H1 (cell line): ENCODE results near the gene DRC1. TPM values are rescaled to one million over a fixed set of nuclear protein-coding genes. Genes with fewer than 3 reads are reported as not detected.

Experiments used
- CTCF ChIA-PET: fragments of 300-600 bp; sonication (Branson Sonifier 250); formaldehyde crosslinking; loops from one replicate; lab custom pipeline; 2021; ENCODE audit not compliant: partially characterized antibody; lab: Charles Lee
- POLR2A ChIA-PET: fragments of 300-600 bp; sonication (Branson Sonifier 250); formaldehyde crosslinking; loops from one replicate; lab custom pipeline; 2021; ENCODE audit warnings: inconsistent platforms; ENCODE audit not compliant: partially characterized antibody; lab: Charles Lee
- DNase-seq, 2 experiments: peaks; one replicate each; pipeline versions ENCODE4 v3.0.0 to v3.0.0-alpha.2; 2010 to 2022; ENCODE audit warnings: low spot score in 2 of 2, low read depth in 1 of 2, mixed read lengths in 1 of 2
- FAIRE-seq: peaks from 2 replicates; lab custom pipeline; 2011; peaks lifted over from hg19 to GRCh38; lab: Jason Lieb, UNC
- H2AFZ ChIP-seq: 2 replicates; pipeline ENCODE4 v1.8.1; 2012; ENCODE audit warnings: low read length, inconsistent platforms
- H2AK5ac ChIP-seq: 2 replicates; pipeline ENCODE4 v1.6.1; 2013; ENCODE audit warnings: low read depth, low read length
- H2BK120ac ChIP-seq: replicated peaks from 2 replicates; pipeline ENCODE3; 2013; ENCODE audit warnings: low read depth, low read length, inconsistent platforms
- H2BK12ac ChIP-seq: 2 replicates; pipeline ENCODE4 v1.6.1; 2013; ENCODE audit warnings: low read depth, low read length
- H2BK15ac ChIP-seq: 2 replicates; pipeline ENCODE4 v1.6.1; 2013; ENCODE audit warnings: low read length
- H2BK20ac ChIP-seq: 2 replicates; pipeline ENCODE4 v1.6.1; 2013; ENCODE audit warnings: low read length
- H2BK5ac ChIP-seq: 2 replicates; pipeline ENCODE4 v1.6.1; 2013; ENCODE audit warnings: low read depth, low read length
- H3K14ac ChIP-seq: 2 replicates; pipeline ENCODE4 v1.6.1; 2013; ENCODE audit warnings: inconsistent platforms; ENCODE audit not compliant: insufficient read length
- H3K18ac ChIP-seq: 2 replicates; pipeline ENCODE4 v1.6.1; 2013; ENCODE audit warnings: low read length; ENCODE audit errors: extremely low read depth
- H3K23ac ChIP-seq: 2 replicates; pipeline ENCODE4 v1.6.1; 2013; ENCODE audit warnings: inconsistent platforms; ENCODE audit not compliant: insufficient read length
- H3K23me2 ChIP-seq: 2 replicates; pipeline ENCODE4 v1.6.1; 2013; ENCODE audit warnings: low read depth, low read length
- H3K27ac ChIP-seq: 2 replicates; pipeline ENCODE4 v1.6.1; 2011; ENCODE audit warnings: low read depth, low read length, inconsistent platforms
- H3K27me3 ChIP-seq, 4 experiments: replicated peaks in 1 of 4; 1 replicate in 1 of 4; 2 replicates in 3 of 4; pipeline versions ENCODE4 v1.6.1 to v1.8.1; 2011 to 2013; ENCODE audit warnings: low read length in 3 of 4, mild to moderate bottlenecking in 3 of 4, inconsistent platforms in 2 of 4, mixed read lengths in 2 of 4, moderate library complexity in 1 of 4; ENCODE audit not compliant: control insufficient read depth in 3 of 4, insufficient read depth in 3 of 4; ENCODE audit errors: extremely low read depth in 1 of 4
- H3K36me3 ChIP-seq, 4 experiments: 2 replicates each; pipeline versions ENCODE4 v1.6.1 to v1.8.1; 2011 to 2013; ENCODE audit warnings: mild to moderate bottlenecking in 4 of 4, low read length in 3 of 4, moderate library complexity in 2 of 4, control low read depth in 1 of 4, inconsistent platforms in 1 of 4; ENCODE audit not compliant: insufficient read depth in 4 of 4, control insufficient read depth in 2 of 4
- H3K4ac ChIP-seq: replicated peaks from 2 replicates; pipeline ENCODE3; 2013; ENCODE audit warnings: low read length, low read depth, mixed read lengths, inconsistent platforms; ENCODE audit not compliant: insufficient read length
- H3K4me1 ChIP-seq, 4 experiments: replicated peaks in 1 of 4; 1 replicate in 1 of 4; 2 replicates in 3 of 4; pipeline versions ENCODE4 v1.6.1 to v1.8.1; 2011 to 2013; ENCODE audit warnings: low read length in 3 of 4, inconsistent platforms in 2 of 4, mixed read lengths in 1 of 4; ENCODE audit not compliant: insufficient read depth in 4 of 4, control insufficient read depth in 3 of 4
- H3K4me2 ChIP-seq, 2 experiments: 2 replicates each; pipeline versions ENCODE4 v1.6.1 to v1.8.1; 2011 to 2013; ENCODE audit warnings: low read depth in 2 of 2, low read length in 2 of 2, control low read depth in 1 of 2, inconsistent platforms in 1 of 2, mild to moderate bottlenecking in 1 of 2; ENCODE audit not compliant: insufficient read depth in 1 of 2
- H3K4me3 ChIP-seq, 4 experiments: fragments of 200-600, 300-600 bp in 1 of 4; sonication (generic), shearing (Covaris generic), sonication (Bioruptor Twin) in 1 of 4; 2 replicates each; pipeline versions ENCODE4 v1.5.1 to v1.8.1; 2011 to 2016; ENCODE audit warnings: low read length in 4 of 4, low read depth in 3 of 4, control low read depth in 2 of 4, inconsistent platforms in 2 of 4, mild to moderate bottlenecking in 2 of 4, mixed read lengths in 1 of 4, moderate library complexity in 1 of 4; ENCODE audit not compliant: insufficient read depth in 2 of 4; ENCODE audit errors: extremely low read depth in 1 of 4
- H3K56ac ChIP-seq: replicated peaks from 2 replicates; pipeline ENCODE3; 2013; ENCODE audit warnings: low read depth, mild to moderate bottlenecking, mixed read lengths, low read length, inconsistent platforms; ENCODE audit not compliant: insufficient read length
- H3K79me1 ChIP-seq: 2 replicates; pipeline ENCODE4 v1.6.1; 2013; ENCODE audit warnings: low read depth, low read length, control low read depth
- H3K79me2 ChIP-seq, 2 experiments: 2 replicates each; pipeline versions ENCODE4 v1.6.1 to v1.8.1; 2012 to 2013; ENCODE audit warnings: low read length in 2 of 2, mild to moderate bottlenecking in 2 of 2, inconsistent platforms in 1 of 2; ENCODE audit not compliant: insufficient read depth in 2 of 2, control insufficient read depth in 1 of 2
- H3K9ac ChIP-seq, 4 experiments: replicated peaks in 1 of 4; 1 replicate in 1 of 4; 2 replicates in 3 of 4; pipeline versions ENCODE4 v1.6.1 to v1.8.1; 2011 to 2013; ENCODE audit warnings: low read depth in 3 of 4, low read length in 3 of 4, control low read depth in 2 of 4, mild to moderate bottlenecking in 2 of 4, moderate library complexity in 2 of 4, inconsistent platforms in 1 of 4; ENCODE audit errors: extremely low read depth in 1 of 4
- H3K9me3 ChIP-seq, 2 experiments: 2 replicates each; pipeline versions ENCODE4 v1.6.1 to v1.8.1; 2012 to 2013; ENCODE audit warnings: mild to moderate bottlenecking in 2 of 2, moderate library complexity in 2 of 2, control low read depth in 1 of 2, inconsistent platforms in 1 of 2, low read depth in 1 of 2, low read length in 1 of 2, mixed read lengths in 1 of 2; ENCODE audit not compliant: insufficient read depth in 2 of 2
- H4K20me1 ChIP-seq, 2 experiments: replicated peaks in 1 of 2; 2 replicates each; pipeline versions ENCODE3 to v1.8.1; 2011 to 2013; ENCODE audit warnings: inconsistent platforms in 2 of 2, low read length in 2 of 2, mild to moderate bottlenecking in 1 of 2; ENCODE audit not compliant: insufficient read depth in 2 of 2, control insufficient read depth in 1 of 2
- H4K5ac ChIP-seq: 2 replicates; pipeline ENCODE4 v1.6.1; 2013; ENCODE audit warnings: low read length, low read depth, mixed read lengths, inconsistent platforms; ENCODE audit not compliant: insufficient read length
- H4K8ac ChIP-seq: 2 replicates; pipeline ENCODE4 v1.8.0; 2013; ENCODE audit warnings: mild to moderate bottlenecking, moderate library complexity, low read length, inconsistent platforms; ENCODE audit not compliant: insufficient read depth; ENCODE audit errors: extremely low read depth
- H4K91ac ChIP-seq: replicated peaks from 2 replicates; pipeline ENCODE3; 2013; ENCODE audit warnings: low read length, mixed read lengths, inconsistent platforms; ENCODE audit not compliant: insufficient read length
- FOSL1 ChIP-seq: IDR thresholded peaks from 2 replicates; pipeline ENCODE4 v1.6.1; 2011; ENCODE audit warnings: mild to moderate bottlenecking, low read depth, low read length, moderate library complexity; ENCODE audit not compliant: insufficient read depth
- NRF1 ChIP-seq: IDR thresholded peaks from 2 replicates; pipeline ENCODE4 v1.6.1; 2011; ENCODE audit warnings: mild to moderate bottlenecking, low read depth, low read length, improper control_type of control experiment
- PHF8 ChIP-seq: fragments of 200-600 bp; sonication (generic); conservative IDR thresholded peaks from 2 replicates; pipeline ENCODE4 v1.7.1; 2012; ENCODE audit warnings: low read depth, mild to moderate bottlenecking, inconsistent platforms, low read length, moderate library complexity
- RAD21 ChIP-seq, 2 experiments: IDR thresholded peaks in 1 of 2; conservative IDR thresholded peaks in 1 of 2; 2 replicates each; pipeline ENCODE4 v1.6.1; 2011; ENCODE audit warnings: low read depth in 2 of 2, low read length in 2 of 2, improper control_type of control experiment in 1 of 2, inconsistent platforms in 1 of 2, mild to moderate bottlenecking in 1 of 2, moderate library complexity in 1 of 2
- RXRA ChIP-seq: IDR thresholded peaks from 2 replicates; pipeline ENCODE4 v1.6.1; 2011; ENCODE audit warnings: low read depth, mild to moderate bottlenecking, low read length, moderate library complexity; ENCODE audit not compliant: insufficient read depth
- ZNF274 ChIP-seq: IDR thresholded peaks from 2 replicates; pipeline ENCODE4 v1.7.0; 2012; ENCODE audit warnings: low read length, borderline replicate concordance; ENCODE audit errors: extremely low read depth
- WGBS, 2 experiments: shearing (Covaris generic) in 1 of 2; methylation state at CpG; one replicate each; pipeline versions ENCODE4 v1.1.6 to v1.1.7; 2013 to 2015; ENCODE audit warnings: low lambda C conversion rate in 2 of 2, mixed read lengths in 2 of 2, inconsistent platforms in 1 of 2, low coverage in 1 of 2, missing lambda C conversion rate in 1 of 2; ENCODE audit not compliant: insufficient replicate concordance in 2 of 2, insufficient coverage in 1 of 2, insufficient read length in 1 of 2; ENCODE audit errors: extremely low coverage in 1 of 2, missing lambda C conversion rate in 1 of 2; 5-methylcytosine and 5-hydroxymethylcytosine counted together
- polyA plus RNA-seq, 7 experiments: library from polyadenylated mRNA; depleted of rRNA in 3 of 7; stranded (reverse) in 5 of 7; unstranded in 2 of 7; fragments of >200 nt in 5 of 7; fragments of 200-250 nt in 2 of 7; gene quantifications; 1 replicate in 5 of 7; 2 replicates in 1 of 7; 4 replicates in 1 of 7; pipeline versions ENCODE4 v1.2.1 to v1.2.3, GENCODE V29; 2011 to 2013; ENCODE audit warnings: missing spikeins in 2 of 7, mixed read lengths in 2 of 7
- total RNA-seq: library from RNA; stranded (reverse); fragmentation: NEBNext Ultra II Directional; extraction: Animal tissue kit (Norgen Biotek cat#: 25700); gene quantifications from 2 replicates; pipeline ENCODE4 v1.2.1, GENCODE V29; 2021
- TF ChIP-seq, protein P1 (sequence below), 3 experiments: IDR thresholded peaks; 1 replicate in 2 of 3; 2 replicates in 1 of 3; pipeline versions ENCODE4 v1.5.1 to v1.6.1; 2011; ENCODE audit warnings: low read length in 3 of 3, mild to moderate bottlenecking in 3 of 3, inconsistent platforms in 2 of 3, low read depth in 1 of 3, moderate library complexity in 1 of 3; ENCODE audit not compliant: insufficient read depth in 1 of 3; ENCODE audit errors: control extremely low read depth in 1 of 3
- TF ChIP-seq, protein P2 (sequence below): IDR thresholded peaks from 2 replicates; pipeline ENCODE4 v1.6.1; 2011; ENCODE audit warnings: low read depth, mild to moderate bottlenecking, low read length; ENCODE audit not compliant: insufficient read depth

DRC1 gene
- total and polyA plus RNA-seq, 2 of the 8 experiments (the other 6 are each of a cell fraction or from before 2014, with no cell fraction given): 0.08 TPM; not detected in 1

DNA sequence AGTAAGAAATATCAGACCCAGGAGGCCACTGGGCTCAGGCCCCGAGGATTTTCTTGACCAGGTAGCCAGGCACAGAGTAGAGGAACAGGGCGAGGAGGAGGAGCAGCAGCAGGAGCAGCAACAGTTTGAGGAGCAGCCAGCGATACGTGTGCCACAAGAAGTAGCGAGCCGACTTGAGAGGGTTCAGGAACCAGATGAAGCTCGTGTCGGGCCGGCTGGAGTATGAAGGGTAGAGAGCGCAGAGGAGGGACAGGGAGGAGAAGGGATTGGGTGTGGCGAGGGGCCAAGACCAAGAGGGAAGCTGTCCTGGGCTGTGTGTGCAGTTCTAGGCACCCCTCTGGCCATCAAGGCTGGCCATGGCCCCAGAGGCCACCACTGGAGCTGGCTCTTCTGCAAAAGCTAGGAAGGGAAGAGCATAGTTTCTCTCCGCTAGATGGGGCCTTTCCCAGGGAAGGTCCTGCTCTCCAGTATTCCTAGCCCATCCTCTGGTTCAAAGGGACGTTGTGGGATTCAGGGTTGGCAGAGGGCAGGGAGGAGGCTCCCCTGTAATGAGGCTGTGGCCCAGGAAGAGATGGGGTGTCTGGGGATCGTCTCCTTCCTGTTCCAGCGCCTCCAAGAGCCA is 58.4 kb downstream of the DRC1 start:
- Histone ChIP-seq H3K79me2 (no peaks in the 10 kb centered on the region), H3K9me3 (no peaks in the 10 kb centered on the region), H4K20me1 (no peaks in the 10 kb centered on the region), H3K23me2 (no peaks in the 10 kb centered on the region), H2AK5ac (no peak overlapping the region), H2BK12ac (peak overlapping the region; percentile 23; the same call in 1 of the 2 replicates), H2BK15ac (peak overlapping the region; percentile 92), H4K91ac (no peak overlapping the region), H4K8ac (no peak overlapping the region), H3K27me3 (no peaks in the 10 kb centered on the region), H2BK5ac (no peak overlapping the region), H3K23ac (no peak overlapping the region), H3K14ac (no peak overlapping the region), H3K79me1 (no peaks in the 10 kb centered on the region), H3K18ac (no peak overlapping the region), H3K4me1 (peaks cover 0 to 23% (median 3%) of the 10 kb centered on the region in 4 experiments; a peak in 6 of 7 replicates), H3K36me3 (no peaks in the 10 kb centered on the region), H2BK20ac (peak overlapping the region; percentile 61; the same call in 1 of the 2 replicates), H4K5ac (no peak overlapping the region), H2AFZ (0 out of 2 replicates have a peak overlapping the region, but pooled peaks have one; percentile 11), H3K4me3 (no peak overlapping the region), H3K4me2 (no peak overlapping the region), H3K27ac (no peak overlapping the region), H3K4ac (no peak overlapping the region), H3K56ac (no peak overlapping the region), H3K9ac (no peak overlapping the region), H2BK120ac (no peak overlapping the region)
- WGBS, 2 experiments: 78% methylated on average over 14 of the region's 15 CpGs; no CpG with 5 or more reads in 1 of the 2 experiments
- DNase-seq: peak in 1 of 2 experiments; percentile 45
- ChIA-PET POLR2A (no interaction called here), CTCF (interaction anchor here (0.6 to 6.3 kb wide), 17 partner anchors 7 to 225 kb away, joined by 3 to 25 read pairs (median 4); no protein-coding TSS in a partner anchor)
- FAIRE-seq: no peak
- TF ChIP-seq, protein P1, sequence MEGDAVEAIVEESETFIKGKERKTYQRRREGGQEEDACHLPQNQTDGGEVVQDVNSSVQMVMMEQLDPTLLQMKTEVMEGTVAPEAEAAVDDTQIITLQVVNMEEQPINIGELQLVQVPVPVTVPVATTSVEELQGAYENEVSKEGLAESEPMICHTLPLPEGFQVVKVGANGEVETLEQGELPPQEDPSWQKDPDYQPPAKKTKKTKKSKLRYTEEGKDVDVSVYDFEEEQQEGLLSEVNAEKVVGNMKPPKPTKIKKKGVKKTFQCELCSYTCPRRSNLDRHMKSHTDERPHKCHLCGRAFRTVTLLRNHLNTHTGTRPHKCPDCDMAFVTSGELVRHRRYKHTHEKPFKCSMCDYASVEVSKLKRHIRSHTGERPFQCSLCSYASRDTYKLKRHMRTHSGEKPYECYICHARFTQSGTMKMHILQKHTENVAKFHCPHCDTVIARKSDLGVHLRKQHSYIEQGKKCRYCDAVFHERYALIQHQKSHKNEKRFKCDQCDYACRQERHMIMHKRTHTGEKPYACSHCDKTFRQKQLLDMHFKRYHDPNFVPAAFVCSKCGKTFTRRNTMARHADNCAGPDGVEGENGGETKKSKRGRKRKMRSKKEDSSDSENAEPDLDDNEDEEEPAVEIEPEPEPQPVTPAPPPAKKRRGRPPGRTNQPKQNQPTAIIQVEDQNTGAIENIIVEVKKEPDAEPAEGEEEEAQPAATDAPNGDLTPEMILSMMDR (IDR thresholded peaks at IDR 0.05; ENCODE audit: control extremely low read depth in 1 of 3, insufficient read depth in 1 of 3, low read depth in 1 of 3, low read length in 3 of 3): peak in 2 of 3 experiments; percentile 24 to 42; a peak in 2 of 4 replicates
- TF ChIP-seq FOSL1 (no peak), RAD21 (IDR thresholded peaks at IDR 0.05 in 1 of 2, conservative IDR thresholded peaks at IDR 0.05 in 1 of 2; ENCODE audit: low read depth in 2 of 2, low read length in 2 of 2) (peak in 1 of 2 experiments; percentile 30; a peak in 1 of 4 replicates), PHF8 (no peak), NRF1 (no peak), RXRA (no peak), ZNF274 (no peak)
- TF ChIP-seq, protein P2, sequence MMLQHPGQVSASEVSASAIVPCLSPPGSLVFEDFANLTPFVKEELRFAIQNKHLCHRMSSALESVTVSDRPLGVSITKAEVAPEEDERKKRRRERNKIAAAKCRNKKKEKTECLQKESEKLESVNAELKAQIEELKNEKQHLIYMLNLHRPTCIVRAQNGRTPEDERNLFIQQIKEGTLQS: no peak
